Activated T-helper 1 cell treated with anti-CD3 and anti-CD28 coated beads, Interleukin-2, amount 50 U/mL, for 16 hours (primary cell): Measurements from ENCODE around the gene NR1H4.
"Not testable (repeated sequence)": the region's sequence is repeated elsewhere in the genome, so short reads cannot be mapped to it uniquely, and the experiment has no call there.

ENCODE experiments used
- DNase-seq, 2 donors: peaks; one replicate each; pipeline ENCODE4 v3.0.0-alpha.2; 2020; ENCODE audit warnings: low read depth in 1 of 2, low spot score in 1 of 2

NR1H4 gene

DNA sequence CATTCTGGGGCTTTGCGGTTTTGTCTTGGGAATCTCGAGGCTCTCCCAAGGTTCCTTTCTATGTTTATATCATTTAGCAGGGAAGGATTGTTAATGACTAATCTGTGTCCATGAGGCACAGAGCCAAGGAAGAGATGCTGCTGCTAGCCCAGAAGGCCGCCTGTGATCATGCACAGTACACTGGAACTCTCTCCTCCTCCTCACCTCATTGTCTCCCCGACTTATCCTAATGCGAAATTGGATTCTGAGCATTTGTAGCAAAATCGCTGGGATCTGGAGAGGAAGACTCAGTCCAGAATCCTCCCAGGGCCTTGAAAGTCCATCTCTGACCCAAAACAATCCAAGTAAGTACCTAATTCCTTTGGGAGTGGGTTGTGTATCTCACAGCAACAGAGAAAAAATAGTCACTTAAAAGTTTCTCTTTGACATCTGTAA lies at the start of gene NR1H4:
Gene NR1H4, plus strand, starts transcription at position 151 of the 435 bp plus-strand sequence. CDS start 19,458 bp downstream, outside the sequence.
- no peak for DNase-seq

DNA sequence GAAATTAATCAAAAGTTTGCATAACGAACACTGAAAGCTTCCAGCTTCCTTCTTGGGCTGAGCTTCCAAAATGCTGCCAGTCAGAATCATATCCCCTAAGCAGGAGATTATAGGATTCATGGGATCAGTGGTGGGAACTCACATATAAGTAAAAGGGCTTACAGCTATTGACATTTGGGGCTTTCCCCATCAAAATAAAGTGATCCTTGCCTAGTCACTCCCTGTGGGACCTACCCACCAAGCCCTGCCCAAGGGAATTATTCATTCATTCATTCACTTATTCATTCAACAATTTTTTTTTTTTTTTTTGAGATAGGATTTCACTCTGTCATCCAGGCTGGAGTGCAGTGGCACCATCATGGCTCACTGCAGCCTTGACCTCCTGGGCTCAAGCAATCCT lies 47.5 kb upstream of the NR1H4 start:
- DNase-seq = no peak

DNA sequence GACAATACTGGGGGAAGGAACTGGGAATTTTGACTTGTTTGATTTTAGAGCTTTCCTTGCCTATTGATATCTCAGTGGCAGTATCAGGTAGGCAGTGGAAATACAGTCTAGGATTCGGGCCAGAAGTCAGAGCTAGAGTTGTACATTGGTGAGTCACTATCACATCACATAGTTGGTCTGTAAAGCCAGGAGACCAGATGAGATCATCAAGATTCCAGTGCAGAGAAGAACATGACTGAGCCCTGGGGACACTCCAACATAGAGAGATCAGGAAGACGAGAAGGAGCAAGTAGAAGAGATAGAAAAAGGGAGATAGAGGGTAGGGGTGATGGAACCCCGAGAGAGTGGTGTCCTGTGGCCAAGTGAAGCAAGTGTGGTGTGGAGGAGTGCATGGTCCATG lies 46.6 kb upstream of the NR1H4 start:
- no peak for DNase-seq

DNA sequence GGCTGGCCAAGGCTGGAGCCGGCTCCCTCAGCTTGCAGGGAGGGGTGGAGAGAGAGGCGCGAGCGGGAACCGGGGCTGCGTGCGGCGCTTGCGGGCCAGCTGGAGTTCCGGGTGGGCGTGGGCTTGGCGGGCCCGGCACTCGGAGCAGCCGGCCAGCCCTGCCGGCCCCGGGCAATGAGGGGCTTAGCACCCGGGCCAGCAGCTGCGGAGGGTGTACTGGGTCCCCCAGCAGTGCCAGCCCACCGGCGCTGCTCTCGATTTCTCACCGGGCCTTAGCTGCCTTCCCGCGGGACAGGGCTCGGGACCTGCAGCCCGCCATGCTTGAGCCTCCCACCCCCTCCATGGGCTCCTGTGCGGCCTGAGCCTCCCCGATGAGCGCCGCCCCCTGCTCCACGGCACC lies 43.4 kb upstream of the NR1H4 start:
- DNase-seq = not testable (repeated sequence)

DNA sequence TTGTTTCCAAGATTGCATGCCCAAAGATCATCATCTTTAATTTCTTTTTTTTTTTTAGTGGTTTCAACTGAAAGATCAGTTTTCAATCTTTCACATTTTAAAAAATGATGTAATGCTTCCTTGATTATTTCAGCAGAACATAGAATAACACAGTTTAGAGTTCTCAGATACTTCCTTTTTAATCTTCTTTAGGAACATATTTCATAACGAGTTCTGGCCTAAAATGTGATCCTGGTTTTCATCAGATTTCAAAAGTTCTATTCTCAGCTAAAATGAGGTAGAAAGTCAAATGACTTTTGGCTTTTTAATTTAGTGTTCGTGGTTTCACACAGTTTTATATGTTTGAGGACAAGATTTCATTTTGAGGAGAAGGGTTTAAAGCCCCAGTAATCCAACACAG lies 40.0 kb upstream of the NR1H4 start:
- no peak for DNase-seq

DNA sequence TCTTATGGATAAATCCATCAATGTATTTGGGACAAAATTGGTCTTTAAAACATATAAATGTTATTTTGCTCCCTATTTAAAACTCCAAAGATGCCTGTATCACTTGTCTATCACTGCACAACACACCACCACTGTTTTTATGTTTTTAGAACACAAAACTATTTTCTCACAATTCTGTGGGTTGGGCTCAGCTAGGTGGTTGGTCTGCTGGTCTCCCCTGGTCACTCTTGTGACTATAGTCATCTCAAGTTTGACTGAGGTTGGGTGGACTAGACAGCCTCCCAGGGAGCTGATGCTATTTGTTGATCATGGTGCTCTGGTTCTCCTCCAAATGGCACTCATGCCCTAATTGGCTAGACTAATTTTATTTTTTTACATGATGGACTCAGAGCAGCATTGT lies 39.5 kb upstream of the NR1H4 start:
- DNase-seq = no peak

DNA sequence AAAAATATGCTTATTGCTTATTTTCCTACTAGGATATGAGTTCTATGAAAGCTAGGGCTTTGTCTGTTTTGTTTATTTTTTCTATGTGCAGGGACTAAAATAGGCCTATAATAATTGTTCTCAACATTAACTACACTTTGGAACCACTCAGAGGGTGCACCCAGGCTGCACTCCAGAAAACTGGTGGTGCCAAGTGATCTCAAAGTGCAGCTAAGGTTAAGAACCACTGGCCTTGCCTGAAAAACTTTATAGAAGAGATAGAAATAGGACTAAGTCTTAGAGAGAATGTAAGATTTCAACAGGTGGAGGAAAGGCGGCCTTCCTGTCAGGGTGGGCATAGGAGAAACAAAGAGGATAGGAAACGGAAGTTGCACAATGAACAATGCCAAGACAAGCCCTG lies 37.7 kb upstream of the NR1H4 start:
- DNase-seq = no peak

DNA sequence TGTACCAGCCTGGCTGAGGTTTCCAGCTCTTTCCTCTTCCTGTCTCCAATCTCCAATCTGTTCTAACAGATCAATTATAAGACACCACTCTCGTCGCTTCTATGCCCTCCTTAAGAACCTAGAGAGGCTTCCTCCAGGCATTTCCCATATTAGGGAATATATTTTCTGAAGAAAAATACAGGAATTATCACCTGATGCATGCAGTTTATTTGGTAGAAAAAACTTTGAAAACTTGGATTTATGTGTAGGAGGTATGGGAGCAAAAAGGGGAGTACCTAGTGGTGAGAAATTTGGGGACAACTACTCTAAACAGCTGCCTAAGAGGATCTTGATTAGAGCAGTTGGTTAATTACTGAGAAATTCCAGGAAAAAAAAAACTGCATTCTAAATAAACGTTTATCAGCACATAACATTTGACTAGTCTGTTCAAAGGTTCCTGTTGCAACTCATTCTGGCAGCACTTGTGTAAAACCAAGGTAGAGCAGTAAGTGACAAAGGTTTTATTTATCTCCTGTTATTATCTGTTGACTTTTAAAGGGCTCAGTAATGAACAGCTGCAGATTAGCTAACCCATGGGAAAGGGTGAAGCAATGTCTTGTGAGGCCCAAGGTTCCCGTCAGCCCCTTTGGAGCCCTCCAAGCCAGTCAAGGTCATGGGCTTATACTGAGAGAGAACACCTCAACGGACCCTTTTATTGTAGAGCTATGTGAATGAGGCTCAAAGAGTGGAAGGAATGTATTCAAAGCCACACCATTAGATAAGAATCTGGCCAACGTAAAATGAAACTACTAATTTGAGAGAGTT lies 36.4 kb upstream of the NR1H4 start:
- DNase-seq = no peak

DNA sequence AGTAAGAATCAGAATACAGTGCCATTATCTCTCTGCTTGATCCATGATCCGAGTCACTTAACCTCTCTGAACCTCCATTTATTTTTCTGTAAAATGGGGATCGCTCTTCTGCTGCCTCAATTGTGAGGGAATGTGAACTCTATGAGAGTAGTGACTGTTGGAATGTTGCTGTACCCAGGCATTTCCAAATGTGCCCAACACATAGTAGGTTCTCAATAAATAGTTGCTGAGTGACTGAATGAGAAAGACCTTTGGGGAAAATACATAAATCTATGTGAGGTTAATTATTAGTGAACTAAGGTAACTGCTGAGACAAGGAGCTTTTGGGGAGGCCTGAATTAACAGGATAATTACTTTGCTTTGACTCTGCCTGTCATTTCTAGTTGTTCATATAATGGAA lies 33.9 kb upstream of the NR1H4 start:
- DNase-seq = no peak

DNA sequence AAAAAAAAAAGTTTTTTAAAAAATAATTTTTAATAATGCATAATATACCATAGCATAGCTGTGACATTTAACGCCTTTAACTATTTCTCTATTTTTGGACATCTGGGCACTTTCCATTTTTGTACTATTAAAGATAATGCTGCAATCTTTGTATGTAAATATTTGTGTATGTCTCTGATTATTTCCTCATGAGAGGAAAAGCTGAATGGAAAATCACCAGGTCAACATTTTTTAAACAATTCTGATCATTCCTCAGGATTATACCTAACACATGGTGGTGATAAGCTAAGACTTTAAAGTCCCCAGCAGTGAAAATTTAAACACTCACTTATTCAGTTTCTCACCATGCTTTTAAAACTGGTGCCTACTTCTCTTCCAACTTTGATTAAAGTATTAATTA lies 31.3 kb upstream of the NR1H4 start:
- DNase-seq = no peak

DNA sequence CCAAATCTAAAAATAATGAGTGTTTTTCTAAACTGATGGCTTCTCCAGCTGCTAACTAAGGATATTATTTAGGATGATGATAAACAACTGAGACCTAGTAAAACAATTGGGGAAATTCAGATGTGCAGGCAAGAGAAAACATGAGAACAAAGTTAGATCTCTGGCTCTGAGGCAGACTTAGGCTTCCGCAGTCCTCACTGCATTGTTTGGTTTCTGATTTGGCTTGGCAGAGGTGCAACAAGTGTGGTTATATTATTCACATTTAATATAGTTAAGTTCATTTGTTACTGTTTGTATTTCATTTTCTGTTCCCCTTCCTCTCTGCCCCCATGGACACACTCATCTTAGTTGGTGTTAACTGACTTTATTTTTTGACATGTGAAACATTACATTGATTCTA lies 30.2 kb upstream of the NR1H4 start:
- no peak for DNase-seq

DNA sequence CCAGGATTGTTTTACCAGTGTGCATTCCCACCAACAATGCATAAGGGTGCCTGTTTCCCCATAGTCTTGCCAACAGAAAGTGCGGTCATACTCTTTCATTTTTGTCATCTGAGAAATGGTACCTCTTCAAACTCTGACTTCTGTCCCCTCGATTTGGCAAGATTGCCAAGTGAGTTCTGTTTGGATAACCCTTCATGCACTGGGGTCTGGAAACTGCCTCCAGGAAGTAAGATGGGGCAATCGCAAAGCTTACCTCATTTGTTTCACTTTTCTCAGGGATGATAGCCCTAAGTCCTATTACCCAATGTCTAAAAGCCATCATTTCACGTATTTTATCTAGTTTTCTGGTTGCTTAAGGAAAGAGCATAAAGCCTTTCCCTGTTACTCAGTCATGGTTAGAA lies 28.6 kb upstream of the NR1H4 start:
- no peak for DNase-seq

DNA sequence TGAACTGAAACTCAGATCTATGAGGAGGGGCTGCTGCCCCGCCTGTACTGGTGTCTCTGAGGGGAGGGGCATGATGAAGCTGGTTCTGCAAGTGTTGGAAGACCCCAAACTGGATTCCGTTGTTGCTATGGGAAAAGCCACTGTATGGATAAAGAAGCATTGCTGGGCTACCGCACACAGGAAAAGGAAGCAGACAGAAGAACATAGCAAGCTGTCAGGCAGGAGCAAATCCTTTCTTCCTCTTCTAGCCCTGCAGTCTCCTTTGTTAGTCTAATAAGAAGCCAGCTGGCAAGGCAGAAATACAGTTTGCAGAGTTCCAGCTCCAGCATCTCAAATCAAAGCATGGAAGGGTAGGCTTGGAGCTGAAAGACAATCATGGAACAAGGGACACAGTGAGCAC lies 26.3 kb upstream of the NR1H4 start:
- DNase-seq = no peak

DNA sequence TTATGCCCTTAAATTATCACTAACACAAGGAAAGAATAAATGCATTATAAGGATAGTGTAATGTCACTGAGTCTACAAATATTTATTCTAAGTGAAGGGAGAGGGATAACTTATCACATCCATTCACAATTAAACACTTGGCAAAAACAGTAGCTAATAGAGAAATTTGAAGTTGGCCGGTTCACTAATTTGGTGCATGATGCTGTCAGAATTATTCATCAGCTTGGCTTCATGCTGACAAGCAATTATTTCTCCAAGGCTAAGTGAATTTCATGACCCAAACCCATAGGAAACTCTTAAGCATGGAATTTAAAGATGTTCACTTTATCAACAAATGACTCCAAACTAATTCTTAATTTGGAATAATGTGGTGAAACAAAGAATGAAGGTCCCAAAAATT lies 25.0 kb upstream of the NR1H4 start:
- DNase-seq = no peak

DNA sequence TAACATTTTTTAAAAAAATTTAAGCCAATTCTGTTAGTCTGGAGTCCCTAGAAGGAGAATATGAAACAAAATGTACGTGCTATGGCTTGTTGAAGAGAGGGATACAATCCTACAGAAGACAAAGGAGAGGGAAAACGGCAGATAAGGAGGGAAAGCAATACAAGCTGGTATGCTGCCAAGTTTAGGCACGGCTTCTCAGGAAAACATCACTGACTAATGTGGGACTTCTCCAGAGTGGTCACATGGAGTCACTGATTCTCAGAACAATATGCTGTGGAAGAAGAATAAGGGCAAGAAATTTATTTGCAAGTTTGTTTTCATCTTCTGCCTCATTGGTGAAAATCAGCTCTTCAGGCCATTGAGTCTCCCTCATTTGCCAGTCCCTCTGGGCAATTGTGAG lies 22.9 kb upstream of the NR1H4 start:
- no peak for DNase-seq

DNA sequence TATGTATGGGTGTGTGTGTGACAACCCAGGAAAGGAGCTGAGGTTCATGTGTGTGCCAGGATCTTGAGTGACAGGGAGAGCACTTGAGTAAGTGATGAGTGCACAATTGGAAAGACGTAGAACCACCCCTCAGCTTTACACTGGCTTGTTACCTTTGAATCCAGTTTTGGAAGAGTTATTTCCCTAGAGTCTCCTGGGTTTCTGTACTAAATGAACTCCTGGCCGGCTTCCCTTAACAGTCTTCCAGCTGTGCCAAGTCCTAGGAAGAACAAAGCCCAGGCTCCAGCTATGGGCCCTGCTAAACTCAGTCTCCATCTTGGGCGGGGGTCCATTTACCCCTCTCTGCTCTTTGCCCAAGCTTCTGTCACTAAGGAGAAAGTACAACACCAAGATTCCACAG lies 19.7 kb upstream of the NR1H4 start:
- no peak for DNase-seq

DNA sequence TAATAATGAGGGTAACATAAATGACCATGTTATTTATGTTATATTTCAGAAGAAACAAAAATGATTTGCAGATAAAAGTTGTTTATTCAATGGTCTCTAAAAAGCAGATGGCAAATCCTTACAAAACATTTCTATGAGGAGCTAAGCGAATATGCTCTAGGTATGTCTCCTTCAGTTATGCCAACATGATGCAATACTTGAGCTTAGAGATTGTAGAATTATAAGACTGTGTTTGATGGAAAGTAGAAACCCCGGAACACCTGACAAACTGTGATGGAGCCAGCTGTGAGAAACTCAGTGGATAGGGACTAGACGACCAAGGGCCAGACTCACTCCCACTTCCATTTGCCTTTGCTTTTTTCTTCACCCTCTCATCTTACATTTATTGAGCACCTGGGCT lies 17.8 kb upstream of the NR1H4 start:
- no peak for DNase-seq

DNA sequence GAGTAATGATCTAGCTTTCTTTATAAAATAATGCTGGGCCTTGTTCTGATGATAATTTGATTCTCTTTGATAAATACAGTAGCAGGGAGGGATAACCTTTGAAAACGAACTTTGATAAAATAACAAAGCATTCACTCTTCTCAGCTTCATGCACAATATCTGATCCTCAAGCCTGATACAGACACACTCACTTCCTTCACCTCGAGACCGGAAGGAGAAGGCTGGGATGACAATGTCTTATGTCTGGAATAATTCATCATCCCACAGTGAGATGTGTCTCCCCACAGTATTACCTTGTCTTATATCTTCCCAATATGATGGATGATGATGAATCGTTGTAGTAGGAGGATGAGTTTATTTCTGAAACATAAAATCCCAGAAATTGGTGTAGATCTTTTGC lies 15.5 kb upstream of the NR1H4 start:
- no peak for DNase-seq

DNA sequence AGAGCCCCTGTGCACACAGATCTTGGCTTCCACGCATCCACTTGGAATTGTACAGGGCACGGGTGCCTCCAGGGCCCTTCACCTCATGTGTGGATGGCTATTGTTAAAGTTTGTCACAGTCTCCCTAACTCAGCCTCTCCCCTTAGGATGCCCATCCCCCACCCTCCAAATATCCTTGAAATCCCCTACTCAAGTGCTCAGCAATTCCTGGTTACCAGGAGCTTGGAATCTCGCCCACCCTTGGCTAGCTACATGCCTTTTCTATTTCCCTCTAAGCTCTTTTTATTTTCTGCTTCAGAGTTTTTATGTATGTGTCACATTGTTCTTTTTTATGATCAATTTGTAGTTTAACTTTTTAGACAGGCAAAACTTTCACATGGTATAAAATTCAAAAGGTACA lies 13.0 kb upstream of the NR1H4 start:
- DNase-seq = no peak

DNA sequence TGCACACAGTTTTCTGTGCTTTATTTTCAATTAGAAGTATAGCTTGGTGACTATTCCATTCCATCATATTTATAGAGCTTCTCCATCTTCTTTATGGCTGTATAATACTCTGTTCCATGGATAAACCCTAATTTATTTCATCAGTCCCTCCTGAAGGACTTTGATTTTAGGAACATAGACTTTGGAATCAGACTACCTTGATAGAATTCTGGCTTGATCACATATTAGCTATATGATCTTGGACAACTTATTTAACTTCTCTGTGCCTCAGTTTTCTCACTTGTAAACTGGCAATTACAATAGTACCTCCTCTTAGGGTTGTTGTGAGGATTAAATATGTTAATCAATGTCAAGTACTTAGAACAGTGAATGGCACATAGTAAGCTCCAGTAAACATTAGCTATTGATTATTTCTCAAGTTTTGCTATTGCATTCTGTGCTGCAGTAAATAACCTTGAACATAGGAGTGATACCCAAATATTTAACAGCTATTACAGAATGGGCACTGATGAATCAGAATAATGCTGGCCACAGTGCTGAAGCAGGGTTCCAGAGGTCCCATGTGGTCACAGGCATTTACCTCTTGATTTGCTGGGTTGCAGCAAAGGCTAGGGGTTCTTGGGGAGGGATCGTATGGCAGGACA lies 12.2 kb upstream of the NR1H4 start:
- no peak for DNase-seq

DNA sequence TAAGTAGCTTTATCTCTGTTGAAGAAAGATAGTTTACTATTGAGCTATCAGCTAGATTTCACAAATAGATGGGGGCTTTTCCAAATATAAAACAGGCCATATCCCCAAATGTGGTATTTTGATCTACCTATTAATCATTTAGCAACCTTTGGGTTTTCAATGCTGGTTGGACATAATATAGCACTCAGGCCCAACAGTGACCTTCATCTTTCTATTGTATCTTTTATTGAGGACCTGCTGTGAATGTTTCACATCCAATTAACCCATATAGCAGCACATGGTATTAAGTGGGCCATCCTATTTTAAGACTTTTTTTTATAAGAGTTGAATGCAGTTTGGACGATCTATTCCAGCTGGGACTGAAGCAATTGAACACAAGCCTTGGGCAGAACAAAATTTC lies 10.0 kb upstream of the NR1H4 start:
- DNase-seq = no peak

DNA sequence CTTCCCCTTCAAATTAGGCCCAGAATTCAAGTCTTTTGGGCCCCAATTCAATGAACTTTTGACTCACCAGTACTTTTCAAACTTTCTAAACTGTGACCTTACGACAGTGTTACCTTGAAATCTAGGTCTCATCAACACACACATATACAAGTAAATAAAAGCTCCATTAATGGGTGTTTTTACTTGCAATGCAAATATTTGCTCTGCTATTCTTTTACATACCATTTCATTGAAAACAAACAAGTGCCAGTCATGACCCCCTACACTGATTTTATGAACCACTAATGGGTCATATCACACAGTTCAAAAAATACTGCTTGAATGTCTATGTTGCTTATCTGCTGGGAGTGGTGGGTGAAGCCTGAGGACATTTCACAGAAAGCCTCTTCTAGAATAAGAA lies 9.1 kb upstream of the NR1H4 start:
- no peak for DNase-seq

DNA sequence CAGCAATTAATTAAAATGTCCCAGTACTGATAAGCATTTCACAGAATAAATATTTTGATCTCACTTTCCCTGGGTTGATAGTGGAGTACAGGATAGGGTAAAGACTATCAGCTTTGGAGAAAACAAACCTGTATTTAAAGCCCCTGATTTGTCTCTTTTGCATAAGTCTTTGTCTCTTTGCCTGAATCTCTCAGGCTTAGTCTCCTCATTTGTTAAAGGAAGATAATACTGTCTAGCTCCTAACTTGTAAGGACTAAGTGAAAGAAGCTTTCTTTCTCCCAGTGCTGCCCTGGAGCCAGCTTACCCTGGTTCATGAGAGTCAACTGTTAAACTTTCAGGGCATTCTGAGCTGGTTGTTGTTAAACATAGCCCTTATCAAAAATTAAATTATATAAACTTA lies 5.5 kb upstream of the NR1H4 start:
- DNase-seq = no peak
